ENCODE data around the gene ADAMTS3. TPM values are rescaled to one million over a fixed set of nuclear protein-coding genes. Genes with fewer than 3 reads are reported as not detected.

ADAMTS3 gene
- total and polyA plus RNA-seq, 9 of the 15 experiments (the other 6 are each of a cell fraction or from before 2014, with no cell fraction given): 4.0 to 18.0 (median 12.1) TPM

DNA sequence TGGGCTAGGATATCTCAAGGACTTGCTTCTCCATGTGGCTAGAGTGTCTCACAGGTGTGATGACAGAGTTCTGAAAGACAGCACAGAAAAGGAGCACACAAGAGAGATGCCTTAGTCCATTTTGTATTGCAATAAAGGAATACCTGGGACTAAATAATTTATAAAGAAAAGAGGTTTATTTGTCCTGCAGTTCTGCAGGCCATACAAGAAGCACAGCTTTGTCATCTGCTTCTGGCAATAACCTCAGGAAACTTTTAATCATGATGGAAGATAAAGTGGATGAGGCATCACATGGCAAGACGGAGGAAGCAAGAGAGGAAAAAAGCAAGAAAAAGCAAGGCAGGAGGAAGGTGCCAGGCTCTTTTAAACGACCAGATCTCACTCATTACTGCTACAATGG, 126.9 kb downstream of the ADAMTS3 start:
- ATAC-seq: no peak
- Histone ChIP-seq H3K9ac (ENCODE audit: insufficient read depth in 1 of 2, low read depth in 2 of 2, low read length in 2 of 2) (no peak overlapping the region), H3K9me1 (ENCODE audit: control insufficient read depth, insufficient read depth, low read length) (no peaks in the 10 kb centered on the region), H3K79me2 (ENCODE audit: control insufficient read depth, insufficient read depth, low read length) (peaks cover 10% of the 10 kb centered on the region; the same call in 1 of the 3 replicates), H3K4me3 (no peak overlapping the region), H3K27me3 (ENCODE audit: control insufficient read depth in 2 of 2, insufficient read depth in 2 of 2, low read length in 2 of 2) (no peaks in the 10 kb centered on the region), H3K4me1 (replicated peaks in 1 of 2; ENCODE audit: control insufficient read depth in 2 of 2, insufficient read depth in 2 of 2, low read length in 2 of 2) (no peaks in the 10 kb centered on the region), H4K20me1 (replicated peaks; ENCODE audit: control insufficient read depth, insufficient read depth, low read length) (no peaks in the 10 kb centered on the region), H3K9me3 (replicated peaks; ENCODE audit: control insufficient read depth, insufficient read depth, low read depth, low read length) (no peaks in the 10 kb centered on the region), H3K36me3 (ENCODE audit: control insufficient read depth, insufficient read depth, low read length) (no peaks in the 10 kb centered on the region), H3K4me2 (ENCODE audit: insufficient read depth, low read length) (no peak overlapping the region), H2AFZ (ENCODE audit: low read depth, low read length) (no peak overlapping the region), H3K27ac (ENCODE audit: extremely low read depth, low read depth, low read length) (no peak overlapping the region)
- intact Hi-C loops (cut with micrococcal nuclease) (no loop called here), in situ Hi-C loops (cut with MboI) (no loop called here)
- no TSS peak for BruUV-seq (replicated peaks)
- WGBS (ENCODE audit: insufficient coverage, low coverage, missing lambda C conversion rate): 23% methylated on average over 2 of the region's 2 CpGs
- TF ChIP-seq ZNF766 (CRISPR knock-in tag; conservative IDR thresholded peaks at IDR 0.05) (peak; percentile 93), SUPT5H (IDR thresholded peaks at IDR 0.05) (no peak)
- DNase-seq (ENCODE audit: extremely low read depth in 1 of 4, low spot score in 3 of 4): no peak
- FAIRE-seq: no peak
- ChIA-PET CTCF (ENCODE audit: low intra/inter-chr PET ratio) (no interaction called here), POLR2A (interaction anchor here (0.6 to 1.3 kb wide), 2 partner anchors 10 to 91 kb away, joined by 4 read pairs; no protein-coding TSS in a partner anchor)

DNA sequence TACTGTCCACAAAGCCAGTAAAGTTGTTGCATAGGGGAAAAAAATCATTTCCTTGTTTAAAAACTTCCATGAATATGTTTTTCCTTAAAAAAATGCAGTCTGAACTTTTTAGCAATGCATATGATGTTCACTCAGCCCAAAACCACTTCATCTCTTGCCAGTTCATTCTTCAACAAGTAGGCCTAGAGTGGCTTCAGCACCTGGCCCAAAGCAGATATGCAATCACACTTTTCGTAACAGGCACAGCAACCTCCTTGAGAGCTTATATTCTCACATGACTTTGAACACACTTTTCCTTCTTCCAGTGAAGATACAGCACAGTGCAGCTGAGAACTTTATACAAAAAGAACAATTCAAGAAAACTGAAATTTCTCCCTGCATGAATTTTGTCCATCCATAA, 128.6 kb downstream of the ADAMTS3 start:
- no TSS peak for BruUV-seq (replicated peaks)
- DNase-seq (ENCODE audit: extremely low read depth in 1 of 4, low spot score in 3 of 4) (no peak), ATAC-seq (no peak), FAIRE-seq (no peak)
- peaks cover 13% of the 10 kb centered on the region; the same call in 1 of the 3 replicates for H3K79me2 ChIP-seq (ENCODE audit: control insufficient read depth, insufficient read depth, low read length)
- H3K4me3 ChIP-seq: no peak overlapping the region
- in situ Hi-C loops (cut with MboI): no loop called here
- no peaks in the 10 kb centered on the region for H3K9me3 ChIP-seq (replicated peaks; ENCODE audit: control insufficient read depth, insufficient read depth, low read depth, low read length)
- H3K4me2 ChIP-seq (ENCODE audit: insufficient read depth, low read length): no peak overlapping the region
- no peaks in the 10 kb centered on the region for H3K27me3 ChIP-seq (ENCODE audit: control insufficient read depth in 2 of 2, insufficient read depth in 2 of 2, low read length in 2 of 2)
- CTCF ChIA-PET (ENCODE audit: low intra/inter-chr PET ratio): no interaction called here
- no peaks in the 10 kb centered on the region for H3K36me3 ChIP-seq (ENCODE audit: control insufficient read depth, insufficient read depth, low read length)
- no peak overlapping the region for H3K9ac ChIP-seq (ENCODE audit: insufficient read depth in 1 of 2, low read depth in 2 of 2, low read length in 2 of 2)
- H3K4me1 ChIP-seq (replicated peaks in 1 of 2; ENCODE audit: control insufficient read depth in 2 of 2, insufficient read depth in 2 of 2, low read length in 2 of 2): no peaks in the 10 kb centered on the region
- POLR2A ChIA-PET: interaction anchor here (1.0 kb wide), 1 partner anchor 9 kb away, joined by 3 read pairs; no protein-coding TSS in a partner anchor
- H4K20me1 ChIP-seq (replicated peaks; ENCODE audit: control insufficient read depth, insufficient read depth, low read length): no peaks in the 10 kb centered on the region
- intact Hi-C loops (cut with micrococcal nuclease): no loop called here
- H3K27ac ChIP-seq (ENCODE audit: extremely low read depth, low read depth, low read length): no peak overlapping the region
- 89% methylated on average over 1 of the region's 1 CpG for WGBS (ENCODE audit: insufficient coverage, low coverage, missing lambda C conversion rate)
- H2AFZ ChIP-seq (ENCODE audit: low read depth, low read length): no peak overlapping the region
- no peaks in the 10 kb centered on the region for H3K9me1 ChIP-seq (ENCODE audit: control insufficient read depth, insufficient read depth, low read length)
- no peak for TF ChIP-seq TCF7L2 (IDR thresholded peaks at IDR 0.05; ENCODE audit: low read depth, low read length)
- TF ChIP-seq NUFIP1 (IDR thresholded peaks at IDR 0.05; ENCODE audit: partially characterized antibody): no peak
- TF ChIP-seq SP2 (IDR thresholded peaks at IDR 0.05; ENCODE audit: extremely low read depth, low read depth, low read length, poor library complexity, severe bottlenecking): no peak
- no peak for TF ChIP-seq MCM5 (IDR thresholded peaks at IDR 0.05; ENCODE audit: low read depth)
- no peak for TF ChIP-seq TCF7 (IDR thresholded peaks at IDR 0.05; ENCODE audit: borderline replicate concordance)
- TF ChIP-seq RAD51 (IDR thresholded peaks at IDR 0.05; ENCODE audit: borderline replicate concordance, low read depth): no peak
- TF ChIP-seq, protein P1, sequence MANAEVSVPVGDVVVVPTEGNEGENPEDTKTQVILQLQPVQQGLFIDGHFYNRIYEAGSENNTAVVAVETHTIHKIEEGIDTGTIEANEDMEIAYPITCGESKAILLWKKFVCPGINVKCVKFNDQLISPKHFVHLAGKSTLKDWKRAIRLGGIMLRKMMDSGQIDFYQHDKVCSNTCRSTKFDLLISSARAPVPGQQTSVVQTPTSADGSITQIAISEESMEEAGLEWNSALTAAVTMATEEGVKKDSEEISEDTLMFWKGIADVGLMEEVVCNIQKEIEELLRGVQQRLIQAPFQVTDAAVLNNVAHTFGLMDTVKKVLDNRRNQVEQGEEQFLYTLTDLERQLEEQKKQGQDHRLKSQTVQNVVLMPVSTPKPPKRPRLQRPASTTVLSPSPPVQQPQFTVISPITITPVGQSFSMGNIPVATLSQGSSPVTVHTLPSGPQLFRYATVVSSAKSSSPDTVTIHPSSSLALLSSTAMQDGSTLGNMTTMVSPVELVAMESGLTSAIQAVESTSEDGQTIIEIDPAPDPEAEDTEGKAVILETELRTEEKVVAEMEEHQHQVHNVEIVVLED (CRISPR knock-in tag; IDR thresholded peaks at IDR 0.05): no peak
- TF ChIP-seq NFIX (CRISPR knock-in tag; IDR thresholded peaks at IDR 0.05; ENCODE audit: low read depth): no peak
- TF ChIP-seq ZBTB11 (CRISPR knock-in tag; IDR thresholded peaks at IDR 0.05): no peak
- TF ChIP-seq CC2D1A (IDR thresholded peaks at IDR 0.05): no peak

Data from K562 (cell line).